Measurements from ENCODE around the gene MFAP4. TPM values are rescaled to one million over a fixed set of nuclear protein-coding genes. Genes with fewer than 3 reads are reported as not detected.

Gene MFAP4
- total RNA-seq, 1 donor from 2014 or later = 85.8 TPM

GRCh38 chr17:19415806-19416775 lies 29.1 kb upstream of the MFAP4 start:
- TF ChIP-seq CTCF (IDR thresholded peaks at IDR 0.05) = no peak
- Mint-ChIP-seq H3K27me3 (ENCODE audit: unreplicated experiment) (peaks cover 3% of the 10 kb centered on the region), H3K4me1 (ENCODE audit: unreplicated experiment) (no peaks in the 10 kb centered on the region), H3K4me3 (ENCODE audit: unreplicated experiment) (no peak overlapping the region), H3K36me3 (ENCODE audit: unreplicated experiment) (no peaks in the 10 kb centered on the region), H3K9me3 (ENCODE audit: unreplicated experiment) (no peaks in the 10 kb centered on the region), H3K27ac (ENCODE audit: unreplicated experiment) (no peak overlapping the region)
- no peak for DNase-seq (ENCODE audit: extremely low spot score, unreplicated experiment)

- Mint-ChIP-seq H3K4me1 (ENCODE audit: unreplicated experiment) (no peaks in the 10 kb centered on the region), H3K9me3 (ENCODE audit: unreplicated experiment) (no peaks in the 10 kb centered on the region), H3K36me3 (ENCODE audit: unreplicated experiment) (no peaks in the 10 kb centered on the region), H3K27ac (ENCODE audit: unreplicated experiment) (no peak overlapping the region), H3K4me3 (ENCODE audit: unreplicated experiment) (no peak overlapping the region), H3K27me3 (ENCODE audit: unreplicated experiment) (peaks cover 3% of the 10 kb centered on the region)
- no peak for DNase-seq (ENCODE audit: extremely low spot score, unreplicated experiment)
- no peak for TF ChIP-seq CTCF (IDR thresholded peaks at IDR 0.05)
Observed at GRCh38 chr17:19415311-19415710, 28.3 kb upstream of the MFAP4 start.

- Mint-ChIP-seq H3K36me3 (ENCODE audit: unreplicated experiment) (no peaks in the 10 kb centered on the region), H3K27me3 (ENCODE audit: unreplicated experiment) (peaks cover 3% of the 10 kb centered on the region), H3K9me3 (ENCODE audit: unreplicated experiment) (no peaks in the 10 kb centered on the region), H3K27ac (ENCODE audit: unreplicated experiment) (no peak overlapping the region), H3K4me1 (ENCODE audit: unreplicated experiment) (peaks cover 4% of the 10 kb centered on the region), H3K4me3 (ENCODE audit: unreplicated experiment) (no peak overlapping the region)
- TF ChIP-seq CTCF (IDR thresholded peaks at IDR 0.05) = no peak
- no peak for DNase-seq (ENCODE audit: extremely low spot score, unreplicated experiment)
Observed at GRCh38 chr17:19414396-19415280, 27.6 kb upstream of the MFAP4 start.

- no peak for DNase-seq (ENCODE audit: extremely low spot score, unreplicated experiment)
- H3K9me3 Mint-ChIP-seq (ENCODE audit: unreplicated experiment) = no peaks in the 10 kb centered on the region
- H3K36me3 Mint-ChIP-seq (ENCODE audit: unreplicated experiment) = no peaks in the 10 kb centered on the region
- TF ChIP-seq CTCF (IDR thresholded peaks at IDR 0.05) = no peak
- H3K4me1 Mint-ChIP-seq (ENCODE audit: unreplicated experiment) = peaks cover 7% of the 10 kb centered on the region
- peaks cover 3% of the 10 kb centered on the region for H3K27me3 Mint-ChIP-seq (ENCODE audit: unreplicated experiment)
- no peak overlapping the region for H3K4me3 Mint-ChIP-seq (ENCODE audit: unreplicated experiment)
- no peak overlapping the region for H3K27ac Mint-ChIP-seq (ENCODE audit: unreplicated experiment)
Observed at GRCh38 chr17:19413761-19414160, 26.8 kb upstream of the MFAP4 start.

GRCh38 chr17:19412984-19413383 lies 26.0 kb upstream of the MFAP4 start:
- no peak for TF ChIP-seq CTCF (IDR thresholded peaks at IDR 0.05)
- Mint-ChIP-seq H3K27me3 (ENCODE audit: unreplicated experiment) (peaks cover 3% of the 10 kb centered on the region), H3K4me3 (ENCODE audit: unreplicated experiment) (no peak overlapping the region), H3K27ac (ENCODE audit: unreplicated experiment) (no peak overlapping the region), H3K36me3 (ENCODE audit: unreplicated experiment) (no peaks in the 10 kb centered on the region), H3K4me1 (ENCODE audit: unreplicated experiment) (peaks cover 7% of the 10 kb centered on the region), H3K9me3 (ENCODE audit: unreplicated experiment) (no peaks in the 10 kb centered on the region)
- DNase-seq (ENCODE audit: extremely low spot score, unreplicated experiment) = no peak
